Measurements from ENCODE around the gene GSE1. TPM values are rescaled to one million over a fixed set of nuclear protein-coding genes. Genes with fewer than 3 reads are reported as not detected.

Gene GSE1
- total and polyA plus RNA-seq, 9 of the 15 experiments (the other 6 are each of a cell fraction or from before 2014, with no cell fraction given), result 12.2 to 244 (median 57.9) TPM

GRCh38 chr16:85698935-85699558 is 85.9 kb downstream of the GSE1 start (continued):
- TF ChIP-seq, protein P1, sequence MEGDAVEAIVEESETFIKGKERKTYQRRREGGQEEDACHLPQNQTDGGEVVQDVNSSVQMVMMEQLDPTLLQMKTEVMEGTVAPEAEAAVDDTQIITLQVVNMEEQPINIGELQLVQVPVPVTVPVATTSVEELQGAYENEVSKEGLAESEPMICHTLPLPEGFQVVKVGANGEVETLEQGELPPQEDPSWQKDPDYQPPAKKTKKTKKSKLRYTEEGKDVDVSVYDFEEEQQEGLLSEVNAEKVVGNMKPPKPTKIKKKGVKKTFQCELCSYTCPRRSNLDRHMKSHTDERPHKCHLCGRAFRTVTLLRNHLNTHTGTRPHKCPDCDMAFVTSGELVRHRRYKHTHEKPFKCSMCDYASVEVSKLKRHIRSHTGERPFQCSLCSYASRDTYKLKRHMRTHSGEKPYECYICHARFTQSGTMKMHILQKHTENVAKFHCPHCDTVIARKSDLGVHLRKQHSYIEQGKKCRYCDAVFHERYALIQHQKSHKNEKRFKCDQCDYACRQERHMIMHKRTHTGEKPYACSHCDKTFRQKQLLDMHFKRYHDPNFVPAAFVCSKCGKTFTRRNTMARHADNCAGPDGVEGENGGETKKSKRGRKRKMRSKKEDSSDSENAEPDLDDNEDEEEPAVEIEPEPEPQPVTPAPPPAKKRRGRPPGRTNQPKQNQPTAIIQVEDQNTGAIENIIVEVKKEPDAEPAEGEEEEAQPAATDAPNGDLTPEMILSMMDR (IDR thresholded peaks at IDR 0.05 in 2 of 3, conservative IDR thresholded peaks at IDR 0.05 in 1 of 3; ENCODE audit: insufficient read depth in 2 of 3, low read depth in 1 of 3, low read length in 3 of 3), result peak; percentile 3 to 31 (median 29); a peak in 2 of 6 replicates
- TF ChIP-seq SPI1 (IDR thresholded peaks at IDR 0.05; ENCODE audit: borderline replicate concordance, low read depth, low read length), result 0 out of 2 replicates have a peak, but pooled peaks have one; percentile 2
- no peak for TF ChIP-seq NFXL1 (CRISPR knock-in tag; IDR thresholded peaks at IDR 0.05)
- peak; percentile 31; the same call in 1 of the 2 replicates for TF ChIP-seq CXXC5 (CRISPR knock-in tag; IDR thresholded peaks at IDR 0.05)
- TF ChIP-seq ESRRA (IDR thresholded peaks at IDR 0.05; ENCODE audit: borderline replicate concordance, low read depth), result peak; percentile 60
- no peak for TF ChIP-seq MAFF (IDR thresholded peaks at IDR 0.05; ENCODE audit: low read length)
- TF ChIP-seq RCOR1 (IDR thresholded peaks at IDR 0.05; ENCODE audit: borderline replicate concordance in 1 of 2, low read depth in 2 of 2, low read length in 2 of 2), result peak in 1 of 2 experiments; percentile 7; a peak in 1 of 4 replicates
- 0 out of 2 replicates have a peak, but pooled peaks have one; percentile 11 for TF ChIP-seq SMARCA4 (IDR thresholded peaks at IDR 0.05)
- TF ChIP-seq, protein P2, sequence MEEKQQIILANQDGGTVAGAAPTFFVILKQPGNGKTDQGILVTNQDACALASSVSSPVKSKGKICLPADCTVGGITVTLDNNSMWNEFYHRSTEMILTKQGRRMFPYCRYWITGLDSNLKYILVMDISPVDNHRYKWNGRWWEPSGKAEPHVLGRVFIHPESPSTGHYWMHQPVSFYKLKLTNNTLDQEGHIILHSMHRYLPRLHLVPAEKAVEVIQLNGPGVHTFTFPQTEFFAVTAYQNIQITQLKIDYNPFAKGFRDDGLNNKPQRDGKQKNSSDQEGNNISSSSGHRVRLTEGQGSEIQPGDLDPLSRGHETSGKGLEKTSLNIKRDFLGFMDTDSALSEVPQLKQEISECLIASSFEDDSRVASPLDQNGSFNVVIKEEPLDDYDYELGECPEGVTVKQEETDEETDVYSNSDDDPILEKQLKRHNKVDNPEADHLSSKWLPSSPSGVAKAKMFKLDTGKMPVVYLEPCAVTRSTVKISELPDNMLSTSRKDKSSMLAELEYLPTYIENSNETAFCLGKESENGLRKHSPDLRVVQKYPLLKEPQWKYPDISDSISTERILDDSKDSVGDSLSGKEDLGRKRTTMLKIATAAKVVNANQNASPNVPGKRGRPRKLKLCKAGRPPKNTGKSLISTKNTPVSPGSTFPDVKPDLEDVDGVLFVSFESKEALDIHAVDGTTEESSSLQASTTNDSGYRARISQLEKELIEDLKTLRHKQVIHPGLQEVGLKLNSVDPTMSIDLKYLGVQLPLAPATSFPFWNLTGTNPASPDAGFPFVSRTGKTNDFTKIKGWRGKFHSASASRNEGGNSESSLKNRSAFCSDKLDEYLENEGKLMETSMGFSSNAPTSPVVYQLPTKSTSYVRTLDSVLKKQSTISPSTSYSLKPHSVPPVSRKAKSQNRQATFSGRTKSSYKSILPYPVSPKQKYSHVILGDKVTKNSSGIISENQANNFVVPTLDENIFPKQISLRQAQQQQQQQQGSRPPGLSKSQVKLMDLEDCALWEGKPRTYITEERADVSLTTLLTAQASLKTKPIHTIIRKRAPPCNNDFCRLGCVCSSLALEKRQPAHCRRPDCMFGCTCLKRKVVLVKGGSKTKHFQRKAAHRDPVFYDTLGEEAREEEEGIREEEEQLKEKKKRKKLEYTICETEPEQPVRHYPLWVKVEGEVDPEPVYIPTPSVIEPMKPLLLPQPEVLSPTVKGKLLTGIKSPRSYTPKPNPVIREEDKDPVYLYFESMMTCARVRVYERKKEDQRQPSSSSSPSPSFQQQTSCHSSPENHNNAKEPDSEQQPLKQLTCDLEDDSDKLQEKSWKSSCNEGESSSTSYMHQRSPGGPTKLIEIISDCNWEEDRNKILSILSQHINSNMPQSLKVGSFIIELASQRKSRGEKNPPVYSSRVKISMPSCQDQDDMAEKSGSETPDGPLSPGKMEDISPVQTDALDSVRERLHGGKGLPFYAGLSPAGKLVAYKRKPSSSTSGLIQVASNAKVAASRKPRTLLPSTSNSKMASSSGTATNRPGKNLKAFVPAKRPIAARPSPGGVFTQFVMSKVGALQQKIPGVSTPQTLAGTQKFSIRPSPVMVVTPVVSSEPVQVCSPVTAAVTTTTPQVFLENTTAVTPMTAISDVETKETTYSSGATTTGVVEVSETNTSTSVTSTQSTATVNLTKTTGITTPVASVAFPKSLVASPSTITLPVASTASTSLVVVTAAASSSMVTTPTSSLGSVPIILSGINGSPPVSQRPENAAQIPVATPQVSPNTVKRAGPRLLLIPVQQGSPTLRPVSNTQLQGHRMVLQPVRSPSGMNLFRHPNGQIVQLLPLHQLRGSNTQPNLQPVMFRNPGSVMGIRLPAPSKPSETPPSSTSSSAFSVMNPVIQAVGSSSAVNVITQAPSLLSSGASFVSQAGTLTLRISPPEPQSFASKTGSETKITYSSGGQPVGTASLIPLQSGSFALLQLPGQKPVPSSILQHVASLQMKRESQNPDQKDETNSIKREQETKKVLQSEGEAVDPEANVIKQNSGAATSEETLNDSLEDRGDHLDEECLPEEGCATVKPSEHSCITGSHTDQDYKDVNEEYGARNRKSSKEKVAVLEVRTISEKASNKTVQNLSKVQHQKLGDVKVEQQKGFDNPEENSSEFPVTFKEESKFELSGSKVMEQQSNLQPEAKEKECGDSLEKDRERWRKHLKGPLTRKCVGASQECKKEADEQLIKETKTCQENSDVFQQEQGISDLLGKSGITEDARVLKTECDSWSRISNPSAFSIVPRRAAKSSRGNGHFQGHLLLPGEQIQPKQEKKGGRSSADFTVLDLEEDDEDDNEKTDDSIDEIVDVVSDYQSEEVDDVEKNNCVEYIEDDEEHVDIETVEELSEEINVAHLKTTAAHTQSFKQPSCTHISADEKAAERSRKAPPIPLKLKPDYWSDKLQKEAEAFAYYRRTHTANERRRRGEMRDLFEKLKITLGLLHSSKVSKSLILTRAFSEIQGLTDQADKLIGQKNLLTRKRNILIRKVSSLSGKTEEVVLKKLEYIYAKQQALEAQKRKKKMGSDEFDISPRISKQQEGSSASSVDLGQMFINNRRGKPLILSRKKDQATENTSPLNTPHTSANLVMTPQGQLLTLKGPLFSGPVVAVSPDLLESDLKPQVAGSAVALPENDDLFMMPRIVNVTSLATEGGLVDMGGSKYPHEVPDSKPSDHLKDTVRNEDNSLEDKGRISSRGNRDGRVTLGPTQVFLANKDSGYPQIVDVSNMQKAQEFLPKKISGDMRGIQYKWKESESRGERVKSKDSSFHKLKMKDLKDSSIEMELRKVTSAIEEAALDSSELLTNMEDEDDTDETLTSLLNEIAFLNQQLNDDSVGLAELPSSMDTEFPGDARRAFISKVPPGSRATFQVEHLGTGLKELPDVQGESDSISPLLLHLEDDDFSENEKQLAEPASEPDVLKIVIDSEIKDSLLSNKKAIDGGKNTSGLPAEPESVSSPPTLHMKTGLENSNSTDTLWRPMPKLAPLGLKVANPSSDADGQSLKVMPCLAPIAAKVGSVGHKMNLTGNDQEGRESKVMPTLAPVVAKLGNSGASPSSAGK (IDR thresholded peaks at IDR 0.05), result peak; percentile 75
- TF ChIP-seq, protein P3, sequence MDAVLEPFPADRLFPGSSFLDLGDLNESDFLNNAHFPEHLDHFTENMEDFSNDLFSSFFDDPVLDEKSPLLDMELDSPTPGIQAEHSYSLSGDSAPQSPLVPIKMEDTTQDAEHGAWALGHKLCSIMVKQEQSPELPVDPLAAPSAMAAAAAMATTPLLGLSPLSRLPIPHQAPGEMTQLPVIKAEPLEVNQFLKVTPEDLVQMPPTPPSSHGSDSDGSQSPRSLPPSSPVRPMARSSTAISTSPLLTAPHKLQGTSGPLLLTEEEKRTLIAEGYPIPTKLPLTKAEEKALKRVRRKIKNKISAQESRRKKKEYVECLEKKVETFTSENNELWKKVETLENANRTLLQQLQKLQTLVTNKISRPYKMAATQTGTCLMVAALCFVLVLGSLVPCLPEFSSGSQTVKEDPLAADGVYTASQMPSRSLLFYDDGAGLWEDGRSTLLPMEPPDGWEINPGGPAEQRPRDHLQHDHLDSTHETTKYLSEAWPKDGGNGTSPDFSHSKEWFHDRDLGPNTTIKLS (IDR thresholded peaks at IDR 0.05; ENCODE audit: borderline replicate concordance, low read depth), result no peak
- 0 out of 2 replicates have a peak, but pooled peaks have one; percentile 8 for TF ChIP-seq ARID1B (IDR thresholded peaks at IDR 0.05)
- TF ChIP-seq SIX5 (IDR thresholded peaks at IDR 0.05; ENCODE audit: borderline replicate concordance in 1 of 2, insufficient read depth in 1 of 2, low read depth in 1 of 2, low read length in 2 of 2), result no peak
